Stimulated activated CD4-positive, alpha-beta T cell treated with anti-CD3 and anti-CD28 coated beads, Interleukin-2, amount 100 ng/mL, for 48 hours (primary cell): ENCODE results near the gene ELMO3.

Experiments
- DNase-seq, 2 donors: peaks; one replicate each; pipeline ENCODE4 v3.0.0-alpha.2; 2020

ELMO3 gene

DNA sequence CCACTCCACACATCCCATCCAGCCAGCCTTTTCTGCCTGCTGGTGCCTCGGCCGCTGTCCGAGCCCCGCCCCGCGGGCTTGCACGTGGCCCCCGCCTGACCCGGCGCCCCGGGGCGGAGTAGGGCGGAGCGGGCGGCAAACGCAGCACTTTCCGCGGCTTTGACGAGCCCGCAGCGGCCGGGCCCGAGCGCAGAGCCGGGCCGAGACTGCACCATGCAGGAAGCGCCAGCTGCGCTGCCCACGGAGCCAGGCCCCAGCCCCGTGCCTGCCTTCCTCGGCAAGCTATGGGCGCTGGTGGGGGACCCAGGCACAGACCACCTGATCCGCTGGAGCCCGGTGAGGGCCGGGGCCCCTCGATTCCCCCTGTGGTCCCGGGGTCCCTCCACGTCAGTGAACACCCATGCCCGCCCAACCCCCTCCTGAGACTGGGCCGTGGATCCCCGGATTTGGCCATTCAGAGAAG is 34.3 kb upstream of the ELMO3 start, which contains the start of gene HSF4:
TSS of gene HSF4 (plus strand) at position 147 of the 463 bp plus-strand sequence. CDS start at position 214, 67 bp downstream.
- peak in 1 of 2 donors; percentile 32 for DNase-seq

DNA sequence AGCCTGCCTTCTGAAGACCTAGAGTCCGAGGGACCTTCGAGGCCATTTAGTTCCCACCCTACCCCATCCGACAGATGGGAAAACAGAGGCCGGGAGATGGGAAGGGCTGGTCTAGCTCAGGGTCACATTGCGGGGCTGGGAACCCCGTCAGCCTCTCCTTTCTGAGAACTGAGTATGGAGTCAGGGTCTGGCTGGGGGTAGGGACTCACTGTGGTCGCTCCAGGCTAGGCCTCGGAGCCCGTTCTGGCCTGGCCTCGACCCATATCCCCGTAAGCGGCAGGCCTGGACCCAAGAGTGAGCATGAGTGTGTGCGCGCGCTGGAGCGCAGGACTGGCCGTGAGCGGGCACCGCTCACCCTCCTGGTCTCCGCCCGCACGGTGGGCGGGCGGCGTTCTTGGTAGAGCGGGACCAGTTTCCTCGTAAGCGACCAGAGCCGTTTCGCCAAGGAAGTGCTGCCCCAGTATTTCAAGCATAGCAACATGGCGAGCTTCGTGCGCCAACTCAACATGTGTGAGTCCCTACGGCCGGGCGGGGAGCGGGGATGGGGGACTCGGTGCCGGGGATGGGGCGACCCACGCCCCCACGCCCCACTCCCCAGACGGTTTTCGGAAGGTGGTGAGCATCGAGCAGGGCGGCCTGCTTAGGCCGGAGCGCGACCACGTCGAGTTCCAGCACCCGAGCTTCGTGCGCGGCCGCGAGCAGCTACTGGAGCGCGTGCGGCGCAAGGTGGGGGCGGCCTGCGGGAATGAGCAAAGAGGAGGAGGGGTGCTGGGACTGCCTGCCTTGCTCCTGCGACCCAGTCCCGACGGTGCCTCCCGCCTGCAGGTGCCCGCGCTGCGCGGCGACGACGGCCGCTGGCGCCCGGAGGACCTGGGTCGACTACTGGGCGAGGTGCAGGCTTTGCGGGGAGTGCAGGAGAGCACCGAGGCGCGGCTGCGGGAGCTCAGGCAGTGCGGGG is 33.5 kb upstream of the ELMO3 start:
- no peak for DNase-seq

DNA sequence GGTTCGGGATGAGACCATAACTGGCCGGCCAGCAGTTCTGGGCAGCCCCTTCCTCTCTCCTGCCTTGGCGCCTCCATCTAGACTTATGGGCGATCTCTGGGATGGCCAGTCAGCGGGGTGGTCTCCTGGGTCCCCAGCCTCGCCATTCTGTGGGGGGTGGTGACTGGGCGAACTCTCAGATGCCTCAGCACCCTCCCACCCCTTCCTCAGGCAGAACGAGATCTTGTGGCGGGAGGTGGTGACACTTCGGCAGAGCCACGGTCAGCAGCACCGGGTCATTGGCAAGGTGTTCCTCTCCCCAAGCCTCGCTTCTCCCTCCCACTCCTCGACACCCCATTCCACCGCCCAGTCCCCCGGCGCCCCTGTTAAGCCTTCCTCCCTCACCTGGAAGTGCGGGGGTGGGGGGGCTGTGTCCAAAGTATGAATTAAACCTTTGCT is 32.8 kb upstream of the ELMO3 start:
- DNase-seq: no peak

DNA sequence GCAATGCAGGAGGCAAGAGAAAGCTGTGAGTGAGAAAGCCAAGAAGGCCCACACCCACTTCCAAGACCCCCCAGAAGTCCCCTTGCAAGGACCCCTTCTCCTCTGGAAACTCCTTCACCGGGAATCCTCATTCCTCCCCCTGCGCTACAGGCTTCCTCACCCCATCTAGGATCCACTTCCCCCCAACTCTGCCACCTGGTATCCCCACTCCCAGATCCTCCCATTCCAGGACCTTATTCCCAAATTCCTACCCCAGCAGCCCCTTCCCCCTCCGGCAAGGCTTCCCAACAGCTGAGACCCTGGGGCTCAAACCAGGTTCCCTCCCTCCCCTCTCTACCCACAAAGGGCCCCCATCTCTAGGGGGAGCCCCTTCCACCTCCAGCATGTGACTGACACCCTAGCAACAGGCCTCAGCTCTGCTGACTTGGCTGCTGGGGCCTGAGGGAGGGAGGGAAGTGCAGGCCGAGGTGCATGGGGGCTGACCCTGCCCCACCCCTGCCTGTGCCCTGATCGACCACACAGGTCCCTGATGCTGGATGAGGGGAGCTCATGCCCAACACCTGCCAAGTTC is 32.2 kb upstream of the ELMO3 start:
- no peak for DNase-seq

DNA sequence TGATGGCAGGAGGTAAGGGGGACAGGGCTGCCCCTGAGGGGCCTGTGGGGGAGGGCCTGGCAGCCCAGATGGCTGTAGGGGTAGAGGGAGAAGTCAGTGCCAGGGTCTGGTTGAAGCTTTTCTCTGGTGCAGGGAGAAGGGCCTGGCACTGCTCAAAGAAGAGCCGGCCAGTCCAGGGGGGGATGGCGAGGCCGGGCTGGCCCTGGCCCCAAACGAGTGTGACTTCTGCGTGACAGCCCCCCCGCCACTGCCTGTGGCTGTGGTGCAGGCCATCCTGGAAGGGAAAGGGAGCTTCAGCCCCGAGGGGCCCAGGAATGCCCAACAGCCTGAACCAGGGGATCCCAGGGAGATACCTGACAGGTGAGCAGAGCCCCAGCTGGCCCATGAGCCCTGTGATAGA is 31.3 kb upstream of the ELMO3 start:
- no peak for DNase-seq

DNA sequence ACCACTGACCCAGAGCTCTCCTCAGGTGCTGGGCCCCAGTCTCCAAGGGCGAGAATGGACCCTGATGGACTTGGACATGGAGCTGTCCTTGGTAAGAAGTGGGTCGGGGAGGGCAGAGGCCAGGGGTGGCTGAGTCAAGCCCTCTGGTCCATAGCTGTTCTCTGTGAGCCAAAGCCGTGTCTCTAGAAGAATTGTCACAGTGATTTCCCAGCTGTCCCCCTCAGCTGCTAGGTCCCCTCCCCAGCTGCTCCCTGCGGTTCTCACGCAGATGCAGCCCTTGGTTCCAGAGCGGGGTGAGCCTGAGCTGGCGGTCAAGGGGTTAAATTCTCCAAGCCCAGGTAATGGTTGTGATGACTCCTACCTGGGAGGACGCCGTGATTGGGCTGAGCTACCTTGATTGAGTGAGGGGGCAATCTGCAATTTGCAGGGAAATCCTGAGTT is 29.9 kb upstream of the ELMO3 start:
- DNase-seq: no peak

DNA sequence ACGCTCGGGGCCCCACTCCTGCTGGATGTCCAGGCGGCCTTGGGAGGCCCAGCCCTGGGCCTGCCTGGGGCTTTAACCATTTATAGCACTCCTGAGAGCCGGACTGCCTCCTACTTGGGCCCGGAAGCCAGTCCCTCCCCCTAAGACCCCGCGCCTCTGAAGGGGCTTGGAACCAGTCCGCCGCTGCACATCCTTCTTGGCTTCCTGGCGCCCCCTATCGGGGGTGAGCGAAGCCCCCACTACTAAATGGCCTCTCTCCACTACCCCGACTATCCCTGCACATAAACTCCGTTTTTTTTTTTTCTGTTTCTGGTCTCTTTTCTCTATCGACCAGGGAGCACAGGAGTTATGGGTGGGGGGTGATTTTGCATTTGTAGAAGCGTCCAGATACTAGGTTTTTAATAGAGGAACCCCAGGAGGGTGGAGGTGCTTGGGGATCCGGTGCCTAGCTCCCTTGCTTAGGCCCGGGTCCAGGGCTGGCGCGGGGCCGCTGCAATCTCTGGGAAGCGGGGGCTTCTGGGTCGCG is 29.2 kb upstream of the ELMO3 start:
- DNase-seq: no peak

DNA sequence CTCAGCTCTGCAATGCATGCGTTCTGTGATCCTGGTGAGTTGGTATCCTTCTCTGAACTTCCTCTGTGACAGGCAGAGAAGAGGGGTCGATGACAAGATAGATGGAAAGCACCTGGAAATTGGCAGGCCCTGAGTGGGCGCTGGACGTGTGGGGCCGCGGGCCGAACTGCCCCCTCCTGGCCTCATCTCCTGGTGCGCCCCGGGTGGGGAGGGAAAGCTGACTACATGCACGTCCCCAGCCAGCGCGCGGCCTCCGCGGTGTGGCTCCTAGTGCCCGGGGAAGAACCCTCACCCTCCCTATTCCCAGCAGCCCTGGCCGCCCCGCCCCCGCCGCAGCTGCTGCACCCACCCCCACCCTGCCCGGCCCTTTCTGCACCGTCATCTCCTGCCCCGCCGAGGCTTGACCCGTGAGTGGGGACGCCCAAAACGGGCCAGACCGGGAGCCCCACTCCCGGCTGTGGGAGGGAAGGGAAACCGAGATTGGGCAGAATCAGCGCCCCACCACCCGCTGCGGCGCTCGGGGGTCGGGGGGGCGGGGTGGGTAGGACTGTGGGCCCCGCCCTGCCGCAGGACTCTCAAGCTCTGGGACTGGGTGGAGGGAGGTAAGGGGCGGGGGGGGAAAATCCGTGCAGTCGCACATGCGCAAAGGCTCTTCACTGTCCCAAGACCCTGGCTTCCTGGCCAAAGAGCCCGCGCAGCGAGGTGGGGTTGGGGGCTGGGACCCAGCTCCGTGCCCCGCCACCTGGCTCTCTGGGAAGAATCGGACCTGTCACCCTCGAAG is 28.6 kb upstream of the ELMO3 start, which contains the start of gene NOL3:
TSS of gene NOL3 (plus strand) at position 371 of the 781 bp plus-strand sequence.
- peak in 1 of 2 donors; percentile 48 for DNase-seq

DNA sequence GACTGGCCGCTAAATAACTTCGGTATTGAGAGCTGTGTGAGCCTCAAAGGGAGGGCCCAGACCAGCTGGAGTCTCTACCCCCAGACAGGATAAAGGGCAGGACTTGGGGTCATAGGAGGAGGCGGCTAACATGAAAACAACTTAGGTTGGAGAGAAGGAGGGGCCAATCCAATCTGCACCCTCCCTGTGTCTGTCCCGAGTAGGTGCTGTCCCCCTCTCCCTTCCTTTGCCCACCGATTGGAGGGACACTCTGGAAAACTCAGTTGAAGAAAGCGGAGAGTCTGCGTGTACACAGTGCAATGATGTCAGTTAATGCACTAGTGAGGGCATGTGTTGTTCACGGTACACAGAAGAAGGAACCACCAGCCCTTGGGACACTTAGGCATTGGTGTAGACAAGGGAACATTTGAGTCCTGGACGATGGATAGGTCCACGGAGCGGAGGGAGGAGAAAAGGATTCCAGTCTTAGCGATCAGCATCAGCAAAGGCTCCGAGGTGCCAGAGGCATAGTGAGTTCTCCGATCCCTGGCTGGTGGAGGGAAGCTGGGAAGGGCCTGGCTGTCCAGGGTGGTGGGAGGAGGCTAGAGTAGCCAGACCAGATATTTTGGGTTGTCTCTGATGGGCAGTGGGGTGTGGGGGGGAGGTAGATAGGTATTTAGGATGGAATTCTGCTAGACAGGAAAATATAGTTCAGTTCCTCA is 27.8 kb upstream of the ELMO3 start:
- no peak for DNase-seq

DNA sequence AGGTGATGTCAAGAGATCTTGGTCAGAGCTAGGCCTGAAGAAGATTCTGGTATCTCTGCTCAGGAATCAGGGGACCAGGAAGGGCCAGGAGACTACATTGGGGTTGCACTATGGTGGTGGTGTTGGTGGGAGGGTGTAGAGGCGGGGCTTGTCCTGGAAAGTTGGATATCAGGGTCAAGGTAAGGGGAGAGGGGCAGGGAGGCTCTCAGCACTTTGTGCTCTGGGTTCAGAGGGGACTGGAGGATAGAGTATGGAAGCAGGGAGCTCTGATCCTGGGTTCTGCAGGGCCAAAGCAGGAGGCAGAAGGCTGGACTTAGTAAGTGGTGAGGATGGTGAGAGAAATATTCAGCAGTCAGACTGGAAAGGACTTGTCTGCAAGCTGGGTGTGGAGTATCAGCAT is 25.6 kb upstream of the ELMO3 start:
- no peak for DNase-seq

DNA sequence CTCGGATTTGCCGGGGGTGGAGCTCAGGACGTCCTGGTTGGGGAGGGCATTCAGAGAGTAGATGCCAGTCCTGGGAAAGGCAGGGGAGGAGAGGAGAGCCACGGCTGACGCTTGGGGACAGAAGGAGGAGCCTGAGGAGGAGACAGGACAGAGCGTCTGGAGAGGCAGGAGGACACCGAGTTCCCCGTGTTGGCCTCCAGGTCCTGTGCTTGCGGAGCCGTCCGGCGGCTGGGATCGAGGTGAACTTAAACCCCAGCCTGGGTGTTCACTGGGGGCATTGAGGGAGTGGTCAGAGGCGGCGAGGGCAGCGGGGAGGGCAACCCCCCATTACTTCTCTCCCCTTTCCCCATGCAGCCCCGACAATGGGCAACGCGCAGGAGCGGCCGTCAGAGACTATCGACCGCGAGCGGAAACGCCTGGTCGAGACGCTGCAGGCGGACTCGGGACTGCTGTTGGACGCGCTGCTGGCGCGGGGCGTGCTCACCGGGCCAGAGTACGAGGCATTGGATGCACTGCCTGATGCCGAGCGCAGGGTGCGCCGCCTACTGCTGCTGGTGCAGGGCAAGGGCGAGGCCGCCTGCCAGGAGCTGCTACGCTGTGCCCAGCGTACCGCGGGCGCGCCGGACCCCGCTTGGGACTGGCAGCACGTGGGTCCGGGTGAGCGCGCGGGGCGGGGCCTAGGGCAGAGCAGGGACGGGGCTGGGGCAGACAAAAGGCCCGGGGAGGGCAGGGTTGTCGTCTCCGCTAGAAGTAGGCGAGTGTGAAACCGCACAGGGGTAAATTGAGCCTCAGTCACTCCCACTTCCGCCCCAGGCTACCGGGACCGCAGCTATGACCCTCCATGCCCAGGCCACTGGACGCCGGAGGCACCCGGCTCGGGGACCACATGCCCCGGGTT is 24.9 kb upstream of the ELMO3 start:
- DNase-seq: peak; percentile 40 to 51

DNA sequence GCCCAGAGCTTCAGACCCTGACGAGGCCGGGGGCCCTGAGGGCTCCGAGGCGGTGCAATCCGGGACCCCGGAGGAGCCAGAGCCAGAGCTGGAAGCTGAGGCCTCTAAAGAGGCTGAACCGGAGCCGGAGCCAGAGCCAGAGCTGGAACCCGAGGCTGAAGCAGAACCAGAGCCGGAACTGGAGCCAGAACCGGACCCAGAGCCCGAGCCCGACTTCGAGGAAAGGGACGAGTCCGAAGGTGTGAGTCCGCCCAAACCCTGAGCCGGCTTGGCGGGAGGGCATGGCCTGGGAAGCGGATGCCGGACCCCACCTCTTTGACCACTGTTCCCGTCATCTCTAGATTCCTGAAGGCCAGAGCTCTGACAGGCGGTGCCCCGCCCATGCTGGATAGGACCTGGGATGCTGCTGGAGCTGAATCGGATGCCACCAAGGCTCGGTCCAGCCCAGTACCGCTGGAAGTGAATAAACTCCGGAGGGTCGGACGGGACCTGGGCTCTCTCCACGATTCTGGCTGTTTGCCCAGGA is 24.2 kb upstream of the ELMO3 start:
- no peak for DNase-seq

DNA sequence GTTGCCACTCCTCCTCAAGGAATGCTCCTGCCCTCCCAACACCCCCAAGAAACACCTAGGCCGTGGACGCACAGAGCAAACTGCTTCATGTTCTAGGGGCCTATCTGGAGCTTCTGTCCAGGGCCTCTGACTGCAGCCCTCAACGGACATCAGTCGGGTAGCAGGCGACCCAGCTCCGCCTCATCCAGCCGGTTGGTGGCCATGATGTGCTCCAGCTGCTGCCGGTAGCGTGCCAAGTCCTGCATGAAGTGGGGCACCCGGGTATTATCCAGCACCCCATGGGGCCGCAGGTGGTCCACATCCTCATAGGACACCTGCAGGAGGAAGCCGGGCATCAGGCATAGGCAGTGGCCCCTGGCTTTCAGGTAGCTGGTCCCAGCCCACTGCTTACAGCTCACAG is 22.3 kb upstream of the ELMO3 start:
- DNase-seq: no peak

DNA sequence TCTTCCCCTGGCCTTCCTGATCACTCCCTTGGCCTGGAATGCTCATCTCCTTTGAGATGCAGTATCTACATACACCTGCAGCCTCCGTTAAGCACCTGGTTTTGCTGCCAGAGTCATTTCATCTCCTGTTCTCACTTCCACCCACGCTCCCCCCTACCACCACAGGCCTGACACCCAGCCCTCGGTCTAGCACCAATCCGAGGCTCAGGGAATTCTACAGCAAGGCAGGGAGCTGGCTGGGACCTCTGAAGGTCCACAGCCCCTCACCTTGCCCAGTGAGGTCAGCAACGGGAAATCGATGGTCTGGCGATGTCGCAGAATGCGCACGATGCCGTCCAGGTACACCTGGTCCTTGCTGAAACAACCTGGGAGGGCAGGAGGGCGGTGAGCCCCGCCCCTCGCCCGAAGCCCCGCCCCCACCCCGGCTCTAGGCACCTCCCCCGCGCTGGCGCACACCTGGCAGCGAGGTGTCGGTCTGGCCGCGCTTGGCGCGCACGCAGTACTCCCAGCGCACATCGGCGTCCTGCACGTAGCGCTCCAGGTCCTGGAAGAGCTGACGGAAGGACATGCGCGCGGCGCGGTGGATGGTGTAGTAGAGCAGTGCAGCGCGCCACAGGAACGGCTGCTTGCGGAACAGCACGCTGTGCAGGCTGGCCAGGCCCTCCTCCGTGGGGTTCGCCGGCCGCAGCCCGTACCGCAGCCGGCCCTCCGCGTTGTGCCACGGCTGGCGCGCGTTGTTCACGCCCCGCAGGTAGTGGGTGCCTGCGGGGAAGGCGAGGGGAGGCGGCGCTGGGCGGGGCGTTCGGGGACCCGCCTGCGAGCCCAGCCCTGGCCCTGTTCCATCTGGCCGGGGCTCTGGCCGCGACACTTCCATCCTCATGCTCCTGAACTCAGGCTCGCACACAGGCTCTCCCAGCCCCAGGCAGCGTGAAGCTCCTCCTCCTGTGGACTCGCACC is 20.9 kb upstream of the ELMO3 start:
- no peak for DNase-seq

DNA sequence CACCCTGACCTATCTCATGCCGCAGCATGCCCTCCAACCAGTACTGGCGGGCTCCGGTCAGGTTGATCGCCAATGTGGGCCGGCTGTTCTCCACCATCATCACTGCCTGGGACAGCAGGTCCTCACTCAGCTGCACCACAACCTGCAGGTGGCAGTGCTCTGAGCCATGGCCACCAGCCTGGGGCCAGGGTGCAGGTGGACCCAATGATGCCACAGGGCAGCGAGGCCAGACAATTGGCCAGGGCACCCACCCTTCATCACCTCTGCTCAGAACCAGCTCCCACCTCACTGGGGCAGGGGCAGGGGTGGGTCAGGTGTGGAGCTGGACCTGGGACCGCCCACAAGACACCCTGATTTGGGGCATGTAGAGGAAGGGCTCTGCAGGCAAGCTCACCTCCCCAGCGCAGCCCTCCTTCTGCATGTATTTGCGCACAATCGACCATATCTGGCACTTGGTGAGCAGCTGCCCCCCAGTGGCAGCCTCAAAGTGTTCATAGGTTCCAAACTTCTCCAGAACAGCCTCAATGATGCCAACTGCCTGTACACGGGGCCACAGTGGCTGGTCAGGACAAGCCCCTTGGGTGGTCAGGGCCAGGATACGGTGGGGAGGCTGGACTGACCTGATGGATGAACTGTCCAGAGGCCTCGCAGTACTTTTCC is 19.4 kb upstream of the ELMO3 start:
- DNase-seq: no peak

DNA sequence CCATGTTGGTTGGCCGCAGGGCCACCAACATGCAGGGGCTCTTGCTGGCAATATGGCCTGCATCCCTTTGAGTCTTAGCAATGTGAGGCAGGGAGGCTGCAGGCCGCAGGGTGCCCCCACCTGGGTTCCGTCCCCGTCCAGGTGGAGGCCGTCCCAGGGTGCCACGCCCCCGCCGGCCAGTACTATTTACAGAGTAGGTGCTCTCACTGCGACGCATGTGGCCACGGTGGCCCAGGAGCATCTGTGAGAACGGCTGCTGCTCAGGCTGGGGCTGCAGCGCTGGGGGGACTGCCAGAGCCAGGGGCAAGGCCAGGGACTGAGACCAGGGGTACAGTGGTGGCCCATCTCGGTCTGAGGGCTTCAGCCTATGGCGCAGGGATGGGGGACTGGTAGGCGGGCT is 18.8 kb upstream of the ELMO3 start:
- no peak for DNase-seq

DNA sequence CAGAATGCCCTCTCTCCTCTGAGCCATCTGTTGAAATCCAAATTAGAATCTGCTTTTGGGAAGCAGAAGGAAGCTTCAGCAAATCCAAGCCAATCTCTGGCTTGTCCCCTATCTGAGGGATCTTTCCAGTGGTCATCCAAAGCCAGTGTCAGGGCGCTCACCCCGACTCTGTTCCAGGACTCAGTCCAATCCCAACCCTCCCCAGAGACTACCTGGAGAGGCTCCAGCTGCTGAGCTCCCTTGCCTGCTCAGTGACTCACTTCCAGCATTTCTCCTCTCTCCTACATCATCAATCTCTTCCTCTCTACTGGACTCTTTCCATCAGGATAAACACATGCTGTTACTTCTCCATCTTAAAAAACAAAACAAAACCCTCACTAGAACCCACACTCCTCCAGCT is 17.6 kb upstream of the ELMO3 start:
- DNase-seq: no peak

DNA sequence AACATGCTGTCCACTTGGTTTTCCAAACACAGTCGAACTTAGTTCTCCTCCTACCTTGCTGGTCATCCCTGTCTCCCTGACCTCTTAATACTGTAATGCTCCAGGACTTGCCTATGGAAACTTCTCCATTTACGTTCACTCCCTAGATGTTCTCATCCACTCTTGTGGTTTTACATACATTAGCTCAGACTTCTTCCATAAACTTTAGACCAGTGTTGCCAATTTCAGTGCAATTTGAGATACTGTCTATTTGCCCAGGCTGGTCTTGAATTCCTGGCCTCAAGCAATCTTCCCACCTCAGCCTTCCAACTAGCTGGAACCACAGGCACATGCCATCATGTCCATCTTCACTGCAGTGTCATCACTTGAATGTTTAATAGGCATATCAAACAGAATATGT is 16.6 kb upstream of the ELMO3 start:
- DNase-seq: no peak

DNA sequence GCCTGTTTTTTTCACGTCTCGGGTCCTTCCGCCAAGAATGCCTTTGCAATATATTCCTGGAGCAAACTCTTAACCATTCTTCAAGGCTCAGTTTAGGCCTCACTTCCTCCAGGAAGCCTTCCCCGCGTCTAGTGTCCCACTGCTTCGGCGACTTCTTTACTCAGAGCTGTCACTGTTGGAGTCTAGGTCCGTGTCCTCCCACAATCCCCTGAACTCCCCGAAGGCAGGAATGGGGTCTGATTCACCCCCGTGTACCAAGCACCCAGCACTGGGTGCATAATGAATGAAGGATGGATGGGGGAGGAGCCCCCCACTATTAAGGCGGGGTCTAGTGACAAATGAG is 15.7 kb upstream of the ELMO3 start:
- DNase-seq: no peak
